Astrocyte (in vitro differentiated cells and primary cell): ENCODE results near the gene TTC34. TPM values are rescaled to one million over a fixed set of nuclear protein-coding genes. Genes with fewer than 3 reads are reported as not detected.

Source experiments
- DNase-seq: peaks from one replicate; pipeline ENCODE4 v3.0.0-alpha.2; 2010; ENCODE audit warnings: low read depth
- FAIRE-seq: peaks from 2 replicates; lab custom pipeline; 2011; peaks lifted over from hg19 to GRCh38; lab: Jason Lieb, UNC
- H2AFZ ChIP-seq: 2 replicates; pipeline ENCODE4 v1.6.0; 2012; ENCODE audit warnings: low read depth, low read length, inconsistent platforms
- H3K27ac ChIP-seq: 2 replicates; pipeline ENCODE4 v1.5.1; 2011; ENCODE audit warnings: low read depth, low read length, inconsistent platforms
- H3K27me3 ChIP-seq: 2 replicates; pipeline ENCODE4 v1.6.0; 2011; ENCODE audit warnings: low read length, inconsistent platforms; ENCODE audit not compliant: insufficient read depth
- H3K36me3 ChIP-seq: 2 replicates; pipeline ENCODE4 v1.5.1; 2011; ENCODE audit warnings: low read length, inconsistent platforms; ENCODE audit not compliant: insufficient read depth
- H3K4me1 ChIP-seq: 2 replicates; pipeline ENCODE4 v1.5.1; 2011; ENCODE audit warnings: low read length, inconsistent platforms; ENCODE audit not compliant: insufficient read depth
- H3K4me2 ChIP-seq: 2 replicates; pipeline ENCODE4 v1.6.0; 2012; ENCODE audit warnings: low read length, inconsistent platforms
- H3K4me3 ChIP-seq: 2 replicates; pipeline ENCODE4 v1.5.1; 2011; ENCODE audit warnings: low read depth, mild to moderate bottlenecking, low read length, inconsistent platforms; ENCODE audit not compliant: insufficient read depth
- H3K79me2 ChIP-seq: 2 replicates; pipeline ENCODE4 v1.6.0; 2012; ENCODE audit warnings: mild to moderate bottlenecking, low read length, inconsistent platforms; ENCODE audit not compliant: insufficient read depth
- H3K9ac ChIP-seq: 2 replicates; pipeline ENCODE4 v1.6.0; 2012; ENCODE audit warnings: mild to moderate bottlenecking, low read length, inconsistent platforms
- H3K9me3 ChIP-seq: 2 replicates; pipeline ENCODE4 v1.5.1; 2012; ENCODE audit warnings: low read depth, mild to moderate bottlenecking, low read length, inconsistent platforms; ENCODE audit not compliant: insufficient read depth
- H4K20me1 ChIP-seq: 2 replicates; pipeline ENCODE4 v1.6.0; 2012; ENCODE audit warnings: low read length, inconsistent platforms; ENCODE audit not compliant: insufficient read depth
- H3K27ac Mint-ChIP-seq: one replicate; pipeline ENCODE4 v1.8.0; 2021; ENCODE audit warnings: mild to moderate bottlenecking, mixed read lengths; ENCODE audit not compliant: unreplicated experiment
- H3K27me3 Mint-ChIP-seq: one replicate; pipeline ENCODE4 v1.8.0; 2021; ENCODE audit warnings: low read depth, mixed read lengths; ENCODE audit not compliant: unreplicated experiment
- H3K36me3 Mint-ChIP-seq: one replicate; pipeline ENCODE4 v1.8.0; 2021; ENCODE audit warnings: low read depth, mixed read lengths; ENCODE audit not compliant: unreplicated experiment
- H3K4me1 Mint-ChIP-seq: one replicate; pipeline ENCODE4 v1.8.0; 2021; ENCODE audit warnings: low read depth, mixed read lengths; ENCODE audit not compliant: unreplicated experiment
- H3K4me3 Mint-ChIP-seq: one replicate; pipeline ENCODE4 v1.8.0; 2021; ENCODE audit warnings: mild to moderate bottlenecking, moderate library complexity, mixed read lengths; ENCODE audit not compliant: unreplicated experiment
- H3K9me3 Mint-ChIP-seq: one replicate; pipeline ENCODE4 v1.8.0; 2021; ENCODE audit warnings: mild to moderate bottlenecking, mixed read lengths; ENCODE audit not compliant: unreplicated experiment
- CTCF ChIP-seq: IDR thresholded peaks from 2 replicates; pipeline ENCODE4 v1.5.1; 2011; ENCODE audit warnings: low read depth, mild to moderate bottlenecking, inconsistent platforms, low read length, moderate library complexity; ENCODE audit not compliant: insufficient read depth
- EZH2 ChIP-seq: IDR thresholded peaks from 2 replicates; pipeline ENCODE4 v1.6.1; 2012; ENCODE audit warnings: mild to moderate bottlenecking, low read length, inconsistent platforms; ENCODE audit not compliant: insufficient read depth
- total RNA-seq: library from RNA; stranded (reverse); gene quantifications from 2 replicates; pipeline ENCODE4 v1.2.1, GENCODE V29; 2021

Gene TTC34
- total RNA-seq, 1 donor from 2014 or later: 0.39 TPM

DNA sequence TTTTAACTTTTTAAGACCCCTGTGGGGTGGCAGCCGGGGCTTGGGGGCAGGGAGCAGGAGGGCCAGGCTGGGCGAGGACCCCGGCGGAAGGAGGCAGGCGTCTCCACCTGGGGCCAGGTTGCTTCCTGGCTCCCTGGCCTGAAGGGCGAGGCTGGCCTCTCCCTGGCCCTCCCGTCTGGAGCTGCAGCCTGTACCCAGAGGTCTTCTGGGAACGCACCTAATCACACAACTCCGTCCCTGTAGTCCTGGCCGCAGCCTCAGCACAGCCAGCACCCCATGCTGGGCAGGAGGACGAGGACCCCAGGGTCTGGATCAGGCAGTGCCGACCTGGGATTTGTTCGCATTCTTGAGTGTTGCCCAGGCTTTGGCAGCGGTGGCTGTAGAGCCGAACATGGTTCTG lies 14.1 kb upstream of the TTC34 start:
- Histone ChIP-seq H3K27ac (no peak overlapping the region), H3K4me1 (no peaks in the 10 kb centered on the region), H3K4me3 (no peak overlapping the region), H3K27me3 (no peaks in the 10 kb centered on the region), H4K20me1 (no peaks in the 10 kb centered on the region), H2AFZ (no peak overlapping the region), H3K79me2 (no peaks in the 10 kb centered on the region), H3K9me3 (peaks cover 15% of the 10 kb centered on the region), H3K9ac (no peak overlapping the region), H3K4me2 (no peak overlapping the region), H3K36me3 (no peaks in the 10 kb centered on the region)
- Mint-ChIP-seq H3K27ac (no peak overlapping the region), H3K4me3 (no peak overlapping the region), H3K27me3 (peaks cover 7% of the 10 kb centered on the region), H3K36me3 (no peaks in the 10 kb centered on the region), H3K4me1 (no peaks in the 10 kb centered on the region), H3K9me3 (peaks cover 13% of the 10 kb centered on the region)
- TF ChIP-seq EZH2: no peak
- TF ChIP-seq CTCF: no peak
- no peak for DNase-seq
- no peak for FAIRE-seq

DNA sequence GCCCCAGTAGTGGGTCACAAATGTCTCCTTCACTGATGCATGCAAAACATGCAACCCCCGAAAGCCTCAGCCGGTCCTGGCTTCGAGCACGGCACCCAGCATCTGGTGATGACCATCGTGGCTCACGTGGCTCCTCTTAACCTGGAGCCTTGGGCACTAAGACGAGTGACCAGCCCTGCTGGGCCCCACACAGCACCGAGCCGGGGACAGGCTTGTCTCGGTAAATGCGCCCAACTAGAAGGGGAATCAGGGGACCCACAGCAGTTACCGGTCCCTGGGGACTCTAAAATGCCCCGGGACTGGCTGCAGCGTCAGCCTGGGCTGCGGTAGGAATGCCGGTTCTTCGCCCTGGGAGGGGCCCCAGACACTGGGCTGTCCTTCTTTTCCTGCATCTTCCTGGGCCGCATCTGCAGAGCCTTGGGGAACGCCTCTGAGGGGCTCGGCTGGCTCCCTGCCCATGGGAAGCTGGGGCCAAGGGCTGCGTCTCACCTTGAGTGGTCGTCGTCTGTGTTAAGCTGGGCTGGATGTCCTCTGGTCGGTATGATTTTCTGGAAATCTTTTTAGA lies 13.1 kb upstream of the TTC34 start:
- Histone ChIP-seq H3K36me3 (no peaks in the 10 kb centered on the region), H3K4me3 (no peak overlapping the region), H3K4me2 (no peak overlapping the region), H3K9ac (no peak overlapping the region), H3K27me3 (no peaks in the 10 kb centered on the region), H3K79me2 (no peaks in the 10 kb centered on the region), H4K20me1 (no peaks in the 10 kb centered on the region), H3K27ac (no peak overlapping the region), H3K9me3 (peaks cover 15% of the 10 kb centered on the region), H3K4me1 (no peaks in the 10 kb centered on the region), H2AFZ (no peak overlapping the region)
- TF ChIP-seq EZH2 (no peak), CTCF (no peak)
- DNase-seq (no peak), FAIRE-seq (no peak)
- Mint-ChIP-seq H3K27ac (no peak overlapping the region), H3K27me3 (peaks cover 7% of the 10 kb centered on the region), H3K4me1 (no peaks in the 10 kb centered on the region), H3K9me3 (peaks cover 13% of the 10 kb centered on the region), H3K36me3 (no peaks in the 10 kb centered on the region), H3K4me3 (no peak overlapping the region)

GRCh38 chr1:2812939-2813653 lies 11.6 kb upstream of the TTC34 start:
- H3K4me1 ChIP-seq: no peaks in the 10 kb centered on the region
- Mint-ChIP-seq H3K27me3 (peaks cover 7% of the 10 kb centered on the region), H3K9me3 (peaks cover 13% of the 10 kb centered on the region), H3K4me3 (no peak overlapping the region), H3K4me1 (no peaks in the 10 kb centered on the region), H3K36me3 (no peaks in the 10 kb centered on the region), H3K27ac (no peak overlapping the region)
- TF ChIP-seq CTCF (no peak), EZH2 (no peak)
- H2AFZ ChIP-seq: no peak overlapping the region
- DNase-seq: no peak
- no peaks in the 10 kb centered on the region for H3K27me3 ChIP-seq
- H4K20me1 ChIP-seq: no peaks in the 10 kb centered on the region
- no peak overlapping the region for H3K4me2 ChIP-seq
- no peak overlapping the region for H3K4me3 ChIP-seq
- no peaks in the 10 kb centered on the region for H3K79me2 ChIP-seq
- no peak overlapping the region for H3K9ac ChIP-seq
- no peak overlapping the region for H3K27ac ChIP-seq
- no peaks in the 10 kb centered on the region for H3K36me3 ChIP-seq
- peaks cover 8% of the 10 kb centered on the region for H3K9me3 ChIP-seq
- FAIRE-seq: no peak
